Occipital lobe (tissue), 2 donors: ENCODE results near the gene PNLIP. TPM values are rescaled to one million over a fixed set of nuclear protein-coding genes. Genes with fewer than 3 reads are reported as not detected.

ENCODE experiments used
- DNase-seq: peaks from one replicate; lab custom pipeline; 2025; lab: John Stamatoyannopoulos, UW
- total RNA-seq: library from RNA; depleted of rRNA; stranded (reverse); fragments of >200 nt; gene quantifications from one replicate; pipeline ENCODE4 v1.2.3, GENCODE V29; 2014

The PNLIP gene
- total RNA-seq: not detected

DNA sequence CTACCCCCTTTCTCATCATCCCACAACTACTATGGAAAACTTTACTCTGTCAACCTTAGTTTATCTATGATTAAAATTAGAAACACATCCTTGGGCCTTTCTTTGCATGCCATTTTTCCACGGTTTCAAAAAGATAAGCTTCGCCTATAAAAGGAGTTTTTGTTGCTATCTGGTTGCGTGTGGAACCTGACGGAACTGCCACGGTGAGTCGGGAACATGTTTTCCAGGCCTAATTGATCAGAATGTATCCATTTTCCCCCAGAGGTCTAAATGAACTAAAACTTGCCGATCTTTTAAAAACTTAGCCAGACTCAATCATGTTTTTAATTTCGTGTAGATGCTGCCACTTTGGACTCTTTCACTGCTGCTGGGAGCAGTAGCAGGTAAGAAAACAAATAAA lies at the start of gene PNLIP:
TSS of gene PNLIP (plus strand) at position 176 of the 400 bp plus-strand sequence. CDS start at position 338, 162 bp downstream.
- DNase-seq: no peak

DNA sequence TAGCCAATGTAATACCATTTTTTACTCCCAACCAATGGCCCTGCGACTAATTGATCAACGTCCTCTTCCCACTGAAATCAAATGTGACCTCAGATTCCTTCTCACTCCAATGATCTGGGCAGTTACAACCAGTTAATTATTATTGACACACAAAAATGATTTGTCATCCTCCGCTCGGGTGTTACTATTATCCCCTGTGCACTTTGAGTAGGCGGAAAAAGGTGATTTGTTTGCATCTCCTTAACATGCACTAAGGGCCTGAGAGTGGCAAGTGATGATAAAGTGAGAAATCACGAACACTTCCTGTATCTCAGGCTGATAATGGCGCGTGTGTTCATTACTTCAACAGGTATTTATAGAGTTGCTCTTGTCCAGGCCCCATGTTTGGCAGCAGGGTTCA lies 40.9 kb upstream of the PNLIP start:
- no peak for DNase-seq

DNA sequence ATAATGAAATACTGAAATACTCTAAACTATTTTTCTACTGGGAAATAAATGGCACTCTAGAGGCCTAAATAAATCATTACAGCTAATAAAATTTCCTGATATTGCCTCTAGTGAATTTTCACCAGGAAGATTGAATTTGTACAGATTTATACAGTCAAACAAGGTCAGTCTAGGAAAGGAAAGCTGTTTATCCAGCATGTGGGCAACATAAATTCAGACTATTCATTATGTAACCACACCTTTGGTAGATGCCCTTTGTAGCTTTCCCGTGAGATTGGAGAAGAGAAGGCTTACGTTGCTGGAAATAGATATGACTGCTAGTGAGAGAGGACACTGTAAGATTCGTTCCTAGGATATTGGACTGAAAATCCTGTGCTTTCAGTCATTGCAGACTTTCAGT lies 35.2 kb upstream of the PNLIP start:
- DNase-seq: no peak

DNA sequence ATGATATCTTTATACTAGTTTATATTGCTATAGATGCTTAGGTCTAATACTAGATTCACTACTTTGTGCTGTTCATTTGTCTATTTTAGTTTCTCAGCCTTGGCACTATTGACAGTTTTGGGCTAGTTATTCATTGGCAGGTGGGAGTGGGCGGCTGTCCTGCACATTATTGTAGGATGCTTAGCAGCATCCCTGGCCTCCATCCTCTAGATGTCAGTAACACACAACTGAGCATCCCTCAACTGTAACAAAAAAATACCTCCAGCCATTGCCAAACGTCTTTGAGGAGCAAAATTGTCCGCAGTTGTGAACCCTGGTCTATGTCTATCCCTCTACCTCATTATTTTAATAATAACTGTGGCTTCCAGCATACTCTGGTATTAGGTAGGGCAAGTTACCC lies 34.4 kb upstream of the PNLIP start:
- DNase-seq: no peak

DNA sequence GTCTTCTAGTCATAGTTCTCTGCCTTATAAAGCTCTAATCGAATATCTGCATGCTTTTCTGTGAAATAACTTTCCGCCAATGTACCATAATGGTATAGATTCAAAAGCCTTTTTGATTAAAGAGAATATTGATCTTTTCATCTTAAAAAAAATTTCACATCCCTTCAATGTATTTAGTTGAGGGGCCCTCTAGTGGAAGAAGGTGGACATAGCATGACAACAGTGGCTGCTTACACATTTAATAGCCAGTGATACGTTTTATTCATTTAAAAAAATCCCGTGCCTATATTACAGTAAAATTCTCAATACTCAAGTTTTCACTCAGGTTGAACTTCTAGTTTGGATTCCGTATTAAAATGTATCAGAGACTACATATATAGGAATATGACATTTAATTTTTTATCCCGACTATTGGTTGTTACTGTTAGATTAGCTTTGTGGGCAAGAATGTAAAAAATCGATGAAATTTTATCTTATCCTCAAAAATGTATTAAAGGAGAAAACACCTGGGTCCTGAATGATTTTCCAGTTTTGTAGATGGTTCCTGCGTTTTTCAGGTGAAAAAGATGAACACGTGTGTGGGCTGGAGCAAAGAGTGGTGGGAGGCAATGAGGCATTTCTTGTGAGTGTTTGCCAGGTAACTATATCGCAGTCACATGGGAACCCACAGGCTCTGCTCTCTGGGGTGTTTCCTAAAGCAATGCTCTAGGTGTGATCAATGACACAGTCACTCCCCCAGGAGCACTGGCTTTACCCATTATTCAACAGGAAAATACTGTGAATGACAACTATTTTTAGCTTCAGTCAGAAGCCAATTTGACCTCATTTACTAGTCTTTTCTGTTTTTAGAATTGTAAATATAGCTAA lies 24.1 kb upstream of the PNLIP start:
- DNase-seq: no peak

DNA sequence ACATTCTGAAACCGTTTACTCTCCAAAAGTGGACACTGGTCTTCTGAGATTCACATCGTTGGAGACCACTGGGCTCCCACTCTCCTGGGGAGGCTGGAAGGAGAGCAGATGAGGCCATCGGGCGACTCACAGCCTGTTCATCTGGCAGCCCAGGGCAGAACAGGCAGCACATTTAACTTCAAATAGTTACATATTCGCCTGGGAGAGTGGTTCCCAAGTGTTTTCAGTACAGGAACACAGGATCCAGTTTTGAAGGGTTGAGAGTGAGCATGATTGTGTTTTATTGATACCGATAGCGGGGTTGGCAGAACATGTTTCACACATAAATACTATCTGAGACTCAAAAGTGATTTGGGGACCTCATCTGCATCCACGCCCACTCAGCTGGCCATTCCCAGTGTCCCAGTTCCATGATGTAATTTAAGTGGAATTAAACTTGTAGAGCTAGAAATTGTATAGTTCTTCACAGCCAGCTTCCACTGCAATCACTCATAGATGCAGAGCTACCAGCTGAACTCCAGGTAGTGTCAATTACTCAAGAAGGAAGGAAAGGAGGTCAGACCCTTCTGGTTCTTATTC lies 22.8 kb upstream of the PNLIP start:
- no peak for DNase-seq

DNA sequence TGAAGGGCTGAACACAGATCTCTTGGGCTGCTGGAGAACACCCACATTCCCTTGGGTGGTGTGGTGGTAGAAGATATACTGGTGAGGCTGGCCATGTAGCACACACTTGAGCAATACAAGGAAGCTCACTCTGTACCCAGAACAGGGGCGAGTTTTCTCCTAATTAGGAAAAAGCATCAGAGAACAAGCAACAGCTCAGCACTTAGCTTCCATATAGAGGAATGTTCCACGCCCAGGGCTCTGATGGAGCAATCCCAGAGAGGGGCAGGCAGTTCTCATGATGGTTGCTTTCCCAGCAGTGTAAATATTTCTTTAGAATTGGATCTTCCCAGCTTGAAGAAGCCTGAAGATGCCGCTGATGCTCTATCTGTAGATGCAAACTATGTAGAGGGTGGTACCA lies 21.0 kb upstream of the PNLIP start:
- no peak for DNase-seq

DNA sequence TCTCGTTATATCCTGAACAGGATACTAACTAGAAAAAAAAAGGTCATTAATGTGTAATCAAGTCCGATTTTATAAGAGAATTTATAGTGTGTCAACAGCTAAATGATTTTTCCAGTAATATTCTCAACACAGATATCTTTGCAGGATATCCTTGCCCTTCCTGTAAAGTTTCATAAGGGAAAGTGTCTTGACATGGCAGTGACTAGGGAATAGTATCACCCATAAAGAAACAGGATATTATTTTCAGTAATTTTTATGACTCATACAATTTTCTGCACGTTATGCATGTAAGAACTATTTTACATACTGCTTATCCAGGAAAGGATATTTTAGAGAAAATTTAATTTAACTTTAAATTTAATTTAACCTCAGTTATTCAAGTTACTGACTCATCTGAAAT lies 19.5 kb upstream of the PNLIP start:
- no peak for DNase-seq

DNA sequence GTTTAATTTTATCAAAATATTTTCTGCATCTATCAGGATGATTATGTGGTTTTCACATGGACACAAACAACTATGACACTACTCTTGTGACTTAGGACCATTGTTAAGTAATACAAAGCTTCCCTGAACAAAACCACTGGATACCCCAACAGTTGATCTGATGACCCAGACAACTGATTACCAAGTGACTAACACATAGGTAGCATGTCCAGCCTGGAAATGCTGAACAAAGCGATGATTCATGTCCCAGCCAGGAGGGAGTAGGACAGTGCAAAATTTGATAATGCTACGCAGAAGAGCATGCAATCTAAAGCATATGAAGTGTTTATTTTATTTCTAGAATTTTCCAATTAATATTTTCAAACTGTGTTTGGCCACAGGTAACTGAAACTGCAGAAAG lies 8.9 kb upstream of the PNLIP start:
- DNase-seq: no peak

DNA sequence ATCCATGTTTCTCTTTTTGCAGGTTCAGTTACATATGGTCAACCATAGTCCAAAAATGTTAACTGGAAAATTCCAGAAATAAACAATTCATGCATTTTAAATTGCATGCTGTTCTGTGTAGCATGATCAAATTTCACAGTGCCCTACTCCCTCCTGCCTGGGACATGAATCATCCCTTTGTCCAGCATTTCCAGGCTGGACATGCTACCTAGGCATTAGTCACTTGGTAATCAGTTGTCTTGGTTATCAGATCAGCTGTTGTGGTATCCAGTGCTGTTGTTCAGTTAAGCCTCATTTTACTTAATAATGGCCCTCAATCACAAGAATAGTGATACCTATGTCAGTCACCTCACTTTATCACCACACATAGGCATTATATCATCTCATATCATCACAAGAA lies 7.3 kb upstream of the PNLIP start:
- no peak for DNase-seq

DNA sequence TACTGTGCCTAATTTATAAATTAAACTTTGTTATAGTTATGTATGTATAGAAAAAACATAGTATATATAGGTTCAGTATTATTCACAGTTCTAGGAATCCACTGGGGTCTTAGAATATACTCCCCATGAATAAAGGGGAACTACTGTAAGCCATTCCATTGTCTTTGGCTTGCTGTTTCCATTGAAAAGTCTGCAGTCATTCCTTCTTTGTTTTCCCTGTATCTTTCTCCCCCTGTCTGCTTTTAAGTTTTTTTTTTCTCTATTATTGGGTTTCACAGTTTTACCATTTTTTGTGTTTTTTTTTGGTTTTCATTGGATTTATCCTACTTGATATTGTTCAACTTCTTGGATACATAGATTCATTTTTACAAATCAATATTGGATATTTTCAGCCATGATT lies 6.7 kb upstream of the PNLIP start:
- no peak for DNase-seq

DNA sequence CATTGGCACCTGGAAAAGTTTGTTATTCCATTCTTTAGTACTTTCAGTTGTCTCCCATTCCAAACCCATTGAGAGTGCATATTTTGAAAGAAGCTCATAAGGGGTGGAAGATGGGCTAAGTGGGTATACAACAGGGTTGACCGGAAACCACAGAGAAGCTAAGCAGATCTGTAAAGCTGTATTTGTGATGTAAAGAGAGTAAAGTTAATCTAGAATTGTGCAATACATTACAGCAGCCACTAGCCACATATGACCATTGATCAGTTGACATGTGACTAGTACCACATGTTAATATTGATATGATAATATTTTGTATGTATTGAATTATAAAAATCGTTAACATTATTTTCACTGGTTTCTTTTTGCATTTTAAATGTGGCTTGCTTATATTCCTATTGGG lies 4.9 kb upstream of the PNLIP start:
- no peak for DNase-seq

DNA sequence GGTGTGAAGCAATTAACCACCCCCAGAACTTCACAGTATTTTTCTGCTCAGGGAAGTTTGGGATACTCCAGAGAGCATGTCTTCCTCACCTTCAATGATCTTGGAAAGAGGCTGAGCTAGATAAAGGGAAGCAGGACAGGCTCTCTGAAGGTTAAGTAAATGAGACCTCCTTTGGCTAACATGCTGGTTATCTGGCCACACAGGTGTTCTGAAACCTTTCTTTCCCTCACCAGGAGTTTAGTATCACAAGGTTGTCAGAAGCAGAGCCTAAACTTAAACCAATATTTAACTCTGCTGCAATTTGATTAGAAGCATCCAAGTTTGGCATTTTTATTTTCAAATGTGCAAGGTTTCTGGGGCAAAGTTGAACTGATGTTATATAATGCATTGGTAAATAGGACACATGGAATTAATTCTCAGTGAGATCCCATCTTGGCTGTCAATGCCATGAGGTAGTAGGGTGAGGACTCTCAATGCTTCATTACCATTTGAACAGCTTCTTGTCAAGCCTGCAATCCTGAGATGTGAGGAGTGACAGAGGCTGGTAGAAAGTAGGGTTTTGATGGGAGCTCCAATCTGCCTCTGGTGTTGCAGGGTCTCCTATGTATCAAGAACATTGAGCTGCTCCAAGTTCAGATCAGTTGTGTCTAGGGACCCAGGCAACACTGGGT lies 3.6 kb upstream of the PNLIP start:
- DNase-seq: no peak

DNA sequence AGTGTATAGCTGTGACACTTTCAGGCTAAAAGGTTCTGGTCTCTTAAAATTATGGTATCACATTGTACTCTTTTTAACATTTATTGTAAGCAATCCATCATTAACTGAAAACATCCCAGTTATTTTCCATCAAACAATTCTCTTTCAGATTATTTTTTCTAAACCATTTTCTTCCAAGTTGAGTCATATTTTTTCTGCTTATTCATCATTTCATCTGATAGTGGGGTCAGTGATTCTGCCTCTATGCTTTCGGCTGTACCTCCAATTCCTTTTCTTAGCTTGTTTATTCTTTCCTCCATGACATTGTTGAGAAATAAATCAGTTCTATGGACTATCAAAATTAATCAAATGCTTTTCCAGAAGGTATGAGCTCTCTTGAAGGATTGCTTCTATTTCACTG lies 609 bp upstream of the PNLIP start:
- DNase-seq: no peak

DNA sequence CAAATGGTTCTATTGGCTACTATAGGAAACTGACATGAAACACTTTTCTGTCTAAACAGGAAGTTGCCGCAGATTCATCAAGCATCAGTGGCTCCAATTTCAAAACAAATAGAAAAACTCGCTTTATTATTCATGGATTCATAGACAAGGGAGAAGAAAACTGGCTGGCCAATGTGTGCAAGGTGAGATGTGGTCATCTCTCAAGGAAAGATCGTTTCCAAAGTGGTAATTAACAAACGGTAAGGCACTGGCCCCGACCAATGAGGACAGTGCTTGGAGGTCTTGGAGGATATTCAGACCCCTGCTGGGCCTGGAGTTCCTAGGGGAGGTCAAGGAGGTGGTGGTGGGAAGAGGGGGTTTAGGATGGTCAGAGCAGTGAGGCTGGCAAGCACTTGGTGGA lies 2.6 kb downstream of the PNLIP start:
- no peak for DNase-seq

DNA sequence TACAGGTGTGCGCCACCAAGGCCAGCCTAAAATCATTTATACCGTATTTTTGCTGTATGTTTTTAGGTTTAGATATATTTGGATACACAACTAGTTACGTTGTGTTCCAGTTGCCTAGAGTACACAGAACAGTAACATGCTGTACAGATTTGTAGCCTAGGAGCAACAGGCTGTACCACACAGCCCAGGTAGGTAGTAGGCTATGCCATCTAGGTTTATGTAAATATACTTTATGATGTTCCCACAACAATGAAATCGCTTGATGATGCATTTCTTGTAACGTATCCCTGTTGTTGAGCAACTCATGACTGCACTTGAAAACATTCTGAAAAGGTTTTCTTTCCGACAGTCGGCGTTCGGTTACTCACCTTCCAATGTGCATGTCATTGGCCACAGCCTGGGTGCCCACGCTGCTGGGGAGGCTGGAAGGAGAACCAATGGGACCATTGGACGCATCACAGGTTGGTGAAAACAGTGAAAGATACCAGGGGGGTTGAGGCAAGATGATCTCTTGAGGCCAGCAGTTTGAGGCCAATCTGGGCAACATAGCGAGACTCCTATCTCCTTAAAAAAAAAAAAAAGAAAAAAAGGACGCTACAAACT lies 7.7 kb downstream of the PNLIP start:
- DNase-seq: no peak

DNA sequence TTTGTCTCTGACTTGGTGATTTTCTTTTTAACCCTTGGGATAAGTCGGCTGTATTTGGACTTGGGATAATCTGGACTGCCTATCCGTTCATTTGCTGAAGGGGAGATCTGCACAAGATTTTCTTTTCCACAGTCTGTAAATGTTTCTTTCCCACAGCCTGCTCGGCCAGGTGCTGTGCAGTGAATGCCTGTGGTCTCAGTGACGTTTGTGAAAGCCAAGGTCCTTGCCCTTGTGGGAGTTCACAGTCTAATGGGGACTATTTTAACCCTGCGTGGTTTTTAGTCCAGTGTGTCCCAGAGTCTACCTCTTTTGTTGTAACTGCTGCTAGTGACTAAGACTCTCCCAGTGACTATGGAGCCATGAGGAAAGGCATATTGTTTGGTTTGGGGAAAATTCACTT lies 8.9 kb downstream of the PNLIP start:
- DNase-seq: no peak

DNA sequence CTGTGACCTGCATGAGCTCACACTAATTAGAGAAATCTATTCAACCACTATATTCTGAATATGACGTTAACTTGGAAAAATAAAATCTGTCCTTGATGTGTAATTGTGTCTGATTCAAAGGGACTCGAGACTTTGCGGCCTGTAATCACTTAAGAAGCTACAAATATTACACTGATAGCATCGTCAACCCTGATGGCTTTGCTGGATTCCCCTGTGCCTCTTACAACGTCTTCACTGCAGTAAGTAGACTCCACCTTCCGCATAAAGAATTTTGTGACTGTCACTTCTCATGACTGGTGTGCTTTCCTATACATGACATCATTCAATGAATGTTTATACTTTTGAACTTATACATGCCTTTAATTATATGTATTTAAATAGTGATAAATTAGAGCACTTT lies 10.1 kb downstream of the PNLIP start:
- no peak for DNase-seq

DNA sequence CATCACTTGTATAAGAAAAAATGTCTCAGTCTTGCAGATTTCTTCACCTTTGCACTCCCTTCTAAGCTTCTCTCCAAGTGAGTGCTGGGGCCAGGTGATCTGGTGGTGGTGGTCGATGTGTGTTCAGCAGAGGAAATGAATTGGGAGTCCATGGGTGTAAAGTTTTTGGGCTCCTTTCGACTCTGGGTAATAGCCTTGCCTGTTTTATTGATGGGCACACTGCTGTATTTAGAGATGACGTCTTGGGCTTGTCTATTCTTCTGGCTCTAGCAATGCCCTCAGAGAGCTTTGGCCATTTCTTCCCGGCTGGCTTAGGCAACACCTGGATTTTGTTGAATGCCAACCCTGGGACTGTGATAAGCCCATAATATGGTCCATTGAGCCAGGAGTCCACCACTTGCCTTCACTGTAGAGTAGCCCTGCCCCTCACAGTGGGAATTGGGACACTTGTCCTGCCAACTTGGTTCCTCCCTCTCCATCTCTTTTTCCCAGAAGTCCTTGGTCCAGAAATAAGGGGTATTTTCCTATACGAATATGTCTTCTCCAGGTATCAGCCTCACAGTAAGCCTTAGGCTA lies 11.7 kb downstream of the PNLIP start:
- DNase-seq: no peak

DNA sequence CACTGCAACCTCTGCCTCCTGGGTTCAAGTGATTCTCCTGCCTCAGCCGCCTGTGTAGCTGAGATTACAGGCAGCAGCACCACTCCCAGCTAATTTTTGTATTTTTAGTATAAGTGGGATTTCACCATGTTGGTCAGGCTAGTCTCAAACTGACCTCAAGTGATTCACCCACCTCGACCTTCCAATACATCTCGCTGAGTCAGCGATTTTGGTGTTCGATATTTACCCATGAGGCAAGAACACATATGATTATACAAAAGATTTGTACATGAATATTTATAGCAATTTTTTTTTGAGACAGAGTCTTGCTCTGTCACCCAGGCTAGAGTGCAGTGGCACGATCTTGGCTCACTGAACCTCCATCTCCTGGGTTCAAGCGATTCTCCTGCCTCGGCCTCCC lies 19.8 kb downstream of the PNLIP start:
- DNase-seq: no peak

DNA sequence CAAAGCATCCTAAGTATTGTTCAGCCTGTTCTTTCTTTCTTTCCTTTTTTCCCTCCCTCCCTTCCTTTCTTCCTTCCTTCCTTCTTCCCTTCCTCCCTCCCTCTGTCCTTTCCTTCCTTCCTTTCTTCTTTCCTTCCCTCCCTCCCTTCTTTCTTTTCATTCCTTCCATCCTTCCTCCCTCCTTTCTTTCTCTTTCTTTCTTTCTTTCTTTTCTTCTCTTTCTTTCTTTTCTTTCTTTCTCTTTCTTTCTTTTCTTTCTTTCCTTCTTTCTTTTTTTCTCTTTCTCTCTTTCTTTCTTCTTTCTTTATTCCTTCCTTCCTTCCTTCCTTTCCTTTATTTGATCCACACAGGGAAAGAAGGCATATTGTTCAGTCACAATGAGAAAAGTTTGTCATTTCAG lies 21.2 kb downstream of the PNLIP start:
- no peak for DNase-seq

DNA sequence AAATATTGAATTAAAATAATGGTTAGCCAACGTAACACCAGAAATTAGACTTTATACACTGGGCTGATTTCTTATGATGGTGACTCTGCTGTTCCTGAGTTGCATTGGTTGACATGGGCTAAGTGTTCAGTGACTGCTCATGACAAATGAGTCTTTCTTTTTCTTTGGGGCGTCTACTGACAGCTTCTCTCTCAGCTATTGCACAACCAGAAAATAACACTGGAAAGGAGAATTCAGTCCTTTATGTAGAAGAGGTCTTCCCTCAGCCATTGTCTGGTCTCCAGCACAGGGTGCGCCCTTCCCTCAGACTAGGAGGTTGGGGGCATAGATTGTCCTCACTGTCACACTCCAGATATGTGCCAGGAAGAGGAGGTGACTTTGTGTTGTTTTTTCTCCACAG lies 21.6 kb downstream of the PNLIP start:
- no peak for DNase-seq
